A549 (cell line): ENCODE measurements around the gene KIAA1614.

ENCODE experiments used
- CBX8 ChIP-seq: fragments of 200-600 bp; sonication (generic); IDR thresholded peaks from 2 replicates; pipeline ENCODE4 v1.6.1; 2016
- CEBPB ChIP-seq, 2 experiments: fragments of >200 bp in 1 of 2; sonication (Bioruptor Twin) in 1 of 2; formaldehyde crosslinking in 1 of 2; IDR thresholded peaks; 2 replicates each; pipeline ENCODE4 v1.6.1; 2012 to 2016
- CTCF ChIP-seq: fragments of >200 bp; sonication (Bioruptor Twin); formaldehyde crosslinking; IDR thresholded peaks from 3 replicates; pipeline ENCODE4 v1.5.1; 2016
- EHMT2 ChIP-seq: fragments of 200-600 bp; sonication (generic); IDR thresholded peaks from 2 replicates; pipeline ENCODE4 v1.6.1; 2016; ENCODE audit warnings: antibody characterized with exemption, low read depth, mild to moderate bottlenecking, moderate library complexity
- FOSL2 ChIP-seq, 2 experiments: fragments of 450-650 bp in 1 of 2; fragments of >200 bp in 1 of 2; sonication (Bioruptor Twin) in 1 of 2; formaldehyde crosslinking; IDR thresholded peaks; 2 replicates each; pipeline versions ENCODE4 v1.5.0 to v1.6.1; 2016 to 2020; ENCODE audit warnings: mild to moderate bottlenecking in 1 of 2, moderate library complexity in 1 of 2
- KDM1A ChIP-seq: fragments of 200-600 bp; sonication (generic); IDR thresholded peaks from 2 replicates; pipeline ENCODE4 v1.6.1; 2016; ENCODE audit warnings: low read depth, mild to moderate bottlenecking
- MYC ChIP-seq: IDR thresholded peaks from 2 replicates; pipeline ENCODE4 v1.6.1; 2012; ENCODE audit warnings: mild to moderate bottlenecking, inconsistent platforms, low read length, improper control_type of control experiment, borderline replicate concordance
- POLR2A ChIP-seq: IDR thresholded peaks from 2 replicates; pipeline ENCODE4 v1.6.1; 2012; ENCODE audit warnings: mild to moderate bottlenecking, low read length
- RAD21 ChIP-seq, 2 experiments: fragments of >200 bp in 1 of 2; sonication (Bioruptor Twin) in 1 of 2; formaldehyde crosslinking in 1 of 2; IDR thresholded peaks in 1 of 2; conservative IDR thresholded peaks in 1 of 2; 2 replicates in 1 of 2; 3 replicates in 1 of 2; pipeline ENCODE4 v1.6.1; 2012 to 2018; ENCODE audit warnings: inconsistent platforms in 1 of 2
- RNF2 ChIP-seq: fragments of 200-600 bp; sonication (generic); IDR thresholded peaks from 2 replicates; pipeline ENCODE4 v1.6.1; 2016; ENCODE audit warnings: low read depth, mild to moderate bottlenecking, antibody characterized with exemption, moderate library complexity, borderline replicate concordance
- ZFP36 ChIP-seq: fragments of 450-650 bp; IDR thresholded peaks from 2 replicates; pipeline ENCODE4 v1.6.1; 2014; ENCODE audit warnings: borderline replicate concordance; ENCODE audit not compliant: partially characterized antibody
- TF ChIP-seq, protein P1 (sequence below): fragments of 450-650 bp; IDR thresholded peaks from 2 replicates; pipeline ENCODE4 v1.6.1; 2014; ENCODE audit warnings: antibody characterized with exemption

GRCh38 chr1:180982422-180982821 lies 69.7 kb downstream of the KIAA1614 start:
- TF ChIP-seq FOSL2 (IDR thresholded peaks at IDR 0.05) (no peak), FOSL2 (CRISPR knock-in tag; IDR thresholded peaks at IDR 0.05) (no peak), CTCF (no peak), RAD21 (conservative IDR thresholded peaks at IDR 0.05 in 1 of 2, IDR thresholded peaks at IDR 0.05 in 1 of 2) (no peak), CBX8 (no peak), RNF2 (no peak), CEBPB (IDR thresholded peaks at IDR 0.05) (no peak), EHMT2 (no peak), MYC (no peak), ZFP36 (no peak), KDM1A (no peak), POLR2A (no peak)
- TF ChIP-seq, protein P1, sequence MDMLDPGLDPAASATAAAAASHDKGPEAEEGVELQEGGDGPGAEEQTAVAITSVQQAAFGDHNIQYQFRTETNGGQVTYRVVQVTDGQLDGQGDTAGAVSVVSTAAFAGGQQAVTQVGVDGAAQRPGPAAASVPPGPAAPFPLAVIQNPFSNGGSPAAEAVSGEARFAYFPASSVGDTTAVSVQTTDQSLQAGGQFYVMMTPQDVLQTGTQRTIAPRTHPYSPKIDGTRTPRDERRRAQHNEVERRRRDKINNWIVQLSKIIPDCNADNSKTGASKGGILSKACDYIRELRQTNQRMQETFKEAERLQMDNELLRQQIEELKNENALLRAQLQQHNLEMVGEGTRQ, result no peak
